ENCODE measurements around the gene ABAT. TPM values are rescaled to one million over a fixed set of nuclear protein-coding genes. Genes with fewer than 3 reads are reported as not detected.

ABAT gene
- total RNA-seq, 1 donor from 2014 or later, result 14.5 TPM

DNA sequence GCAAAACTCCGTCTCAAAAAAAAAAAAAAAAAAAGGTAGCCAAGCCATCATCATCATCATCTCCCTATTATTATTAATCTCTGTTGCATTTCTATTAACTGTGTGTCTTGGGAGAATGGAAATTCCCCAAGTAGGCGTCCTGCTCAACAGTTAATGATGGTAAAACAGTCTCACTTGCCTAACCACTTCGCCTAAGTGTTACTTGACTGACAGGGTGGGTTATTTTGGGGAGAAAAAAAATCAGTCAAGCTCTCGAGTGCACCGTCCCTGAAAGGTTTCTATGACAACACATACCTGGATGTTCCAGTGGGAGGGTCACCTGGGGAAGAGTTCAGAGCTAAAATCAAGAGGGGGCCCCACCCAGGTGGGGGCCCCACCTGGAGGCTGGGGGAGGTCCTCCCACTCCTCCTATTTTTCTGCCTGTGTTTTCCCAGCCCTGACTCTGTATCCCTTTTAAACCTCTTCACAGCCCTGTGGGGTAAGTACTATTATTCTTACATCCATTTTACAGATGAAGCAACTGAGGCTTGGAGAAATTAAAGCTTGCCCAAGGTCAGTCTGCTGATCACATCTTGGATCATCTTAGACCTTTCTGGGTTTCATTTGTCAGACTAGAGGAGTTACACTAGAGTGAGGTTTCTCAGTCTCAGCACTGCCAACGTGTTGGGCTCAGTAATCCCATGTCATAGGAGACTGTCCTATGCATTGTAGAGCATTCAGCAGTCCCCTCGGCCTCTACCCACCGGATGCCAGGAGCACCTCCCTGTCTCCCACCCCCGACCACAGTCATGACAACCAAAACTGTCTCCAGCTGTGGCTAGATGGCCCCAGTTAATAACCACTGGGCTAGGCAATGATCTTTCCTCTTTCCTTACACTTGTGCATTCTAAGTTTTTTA is 11.0 kb upstream of the ABAT start:
- no peak overlapping the region for H3K27ac ChIP-seq (replicated peaks)
- no peak overlapping the region for H3K4me3 ChIP-seq
- TF ChIP-seq, protein P1, sequence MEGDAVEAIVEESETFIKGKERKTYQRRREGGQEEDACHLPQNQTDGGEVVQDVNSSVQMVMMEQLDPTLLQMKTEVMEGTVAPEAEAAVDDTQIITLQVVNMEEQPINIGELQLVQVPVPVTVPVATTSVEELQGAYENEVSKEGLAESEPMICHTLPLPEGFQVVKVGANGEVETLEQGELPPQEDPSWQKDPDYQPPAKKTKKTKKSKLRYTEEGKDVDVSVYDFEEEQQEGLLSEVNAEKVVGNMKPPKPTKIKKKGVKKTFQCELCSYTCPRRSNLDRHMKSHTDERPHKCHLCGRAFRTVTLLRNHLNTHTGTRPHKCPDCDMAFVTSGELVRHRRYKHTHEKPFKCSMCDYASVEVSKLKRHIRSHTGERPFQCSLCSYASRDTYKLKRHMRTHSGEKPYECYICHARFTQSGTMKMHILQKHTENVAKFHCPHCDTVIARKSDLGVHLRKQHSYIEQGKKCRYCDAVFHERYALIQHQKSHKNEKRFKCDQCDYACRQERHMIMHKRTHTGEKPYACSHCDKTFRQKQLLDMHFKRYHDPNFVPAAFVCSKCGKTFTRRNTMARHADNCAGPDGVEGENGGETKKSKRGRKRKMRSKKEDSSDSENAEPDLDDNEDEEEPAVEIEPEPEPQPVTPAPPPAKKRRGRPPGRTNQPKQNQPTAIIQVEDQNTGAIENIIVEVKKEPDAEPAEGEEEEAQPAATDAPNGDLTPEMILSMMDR (IDR thresholded peaks at IDR 0.05; ENCODE audit: borderline replicate concordance), result no peak
- peaks cover 35% of the 10 kb centered on the region for H3K36me3 ChIP-seq
- DNase-seq, result no peak
- H3K27me3 ChIP-seq (ENCODE audit: low read depth), result no peaks in the 10 kb centered on the region
- no peaks in the 10 kb centered on the region for H3K9me3 ChIP-seq (replicated peaks)
- H3K4me1 ChIP-seq, result peaks cover 4% of the 10 kb centered on the region
- intact Hi-C loops (cut with micrococcal nuclease), result loop anchor here (10.0 kb wide), 1 partner anchor 131 kb away; the partner anchor contains the start of genes PMM2 and TMEM186

GRCh38 chr16:8665529-8665928 is 8.9 kb upstream of the ABAT start:
- Histone ChIP-seq H3K4me1 (peaks cover 4% of the 10 kb centered on the region), H3K36me3 (peaks cover 35% of the 10 kb centered on the region), H3K27me3 (ENCODE audit: low read depth) (no peaks in the 10 kb centered on the region), H3K27ac (replicated peaks) (no peak overlapping the region), H3K9me3 (replicated peaks) (no peaks in the 10 kb centered on the region), H3K4me3 (no peak overlapping the region)
- TF ChIP-seq, protein P1 (IDR thresholded peaks at IDR 0.05; ENCODE audit: borderline replicate concordance), result no peak
- no peak for DNase-seq
- intact Hi-C loops (cut with micrococcal nuclease), result loop anchor here (10.0 kb wide), 1 partner anchor 129 kb away; the partner anchor contains the start of genes PMM2 and TMEM186

GRCh38 chr16:8667492-8667891 is 6.9 kb upstream of the ABAT start:
- peaks cover 35% of the 10 kb centered on the region for H3K36me3 ChIP-seq
- H3K4me1 ChIP-seq, result no peaks in the 10 kb centered on the region
- no peak for DNase-seq
- H3K4me3 ChIP-seq, result no peak overlapping the region
- TF ChIP-seq, protein P1 (IDR thresholded peaks at IDR 0.05; ENCODE audit: borderline replicate concordance), result no peak
- no peaks in the 10 kb centered on the region for H3K9me3 ChIP-seq (replicated peaks)
- H3K27ac ChIP-seq (replicated peaks), result no peak overlapping the region
- intact Hi-C loops (cut with micrococcal nuclease), result loop anchor here (10.0 kb wide), 1 partner anchor 127 kb away; the partner anchor contains the start of genes PMM2 and TMEM186
- H3K27me3 ChIP-seq (ENCODE audit: low read depth), result no peaks in the 10 kb centered on the region

DNA sequence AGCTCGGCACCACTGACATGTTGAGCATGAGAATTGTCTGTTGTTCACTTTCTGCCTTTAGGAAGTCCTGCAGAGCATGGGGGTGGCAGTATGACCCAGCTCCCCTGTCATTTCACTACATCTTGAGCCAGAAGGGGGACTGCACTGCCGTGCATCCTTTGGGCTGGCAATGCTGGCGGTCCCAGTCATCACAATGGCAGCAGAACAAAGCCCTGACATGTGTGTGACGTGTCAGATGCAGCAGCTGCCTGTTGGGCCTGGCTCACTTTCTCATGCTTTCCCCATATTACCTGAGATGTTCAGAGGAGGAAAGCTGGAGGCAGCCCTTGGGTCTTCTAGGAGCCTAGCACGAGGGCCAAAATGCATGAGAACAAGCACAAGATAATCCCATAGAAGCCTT is 6.3 kb upstream of the ABAT start:
- TF ChIP-seq, protein P1 (IDR thresholded peaks at IDR 0.05; ENCODE audit: borderline replicate concordance), result no peak
- Histone ChIP-seq H3K36me3 (peaks cover 35% of the 10 kb centered on the region), H3K4me3 (no peak overlapping the region), H3K4me1 (no peaks in the 10 kb centered on the region), H3K9me3 (replicated peaks) (no peaks in the 10 kb centered on the region), H3K27me3 (ENCODE audit: low read depth) (no peaks in the 10 kb centered on the region), H3K27ac (replicated peaks) (no peak overlapping the region)
- DNase-seq, result no peak
- intact Hi-C loops (cut with micrococcal nuclease), result loop anchor here (10.0 kb wide), 1 partner anchor 127 kb away; the partner anchor contains the start of genes PMM2 and TMEM186

- TF ChIP-seq, protein P1 (IDR thresholded peaks at IDR 0.05; ENCODE audit: borderline replicate concordance), result no peak
- intact Hi-C loops (cut with micrococcal nuclease), result loop anchor here (10.0 kb wide), 1 partner anchor 125 kb away; the partner anchor contains the start of genes PMM2 and TMEM186
- Histone ChIP-seq H3K4me1 (peaks cover 6% of the 10 kb centered on the region), H3K27ac (replicated peaks) (no peak overlapping the region), H3K36me3 (peaks cover 30% of the 10 kb centered on the region), H3K9me3 (replicated peaks) (no peaks in the 10 kb centered on the region), H3K27me3 (ENCODE audit: low read depth) (no peaks in the 10 kb centered on the region), H3K4me3 (no peak overlapping the region)
- DNase-seq, result no peak
Measured at GRCh38 chr16:8669481-8669880, 4.9 kb upstream of the ABAT start.
